Measurements from ENCODE around the gene CAP1.

DNA sequence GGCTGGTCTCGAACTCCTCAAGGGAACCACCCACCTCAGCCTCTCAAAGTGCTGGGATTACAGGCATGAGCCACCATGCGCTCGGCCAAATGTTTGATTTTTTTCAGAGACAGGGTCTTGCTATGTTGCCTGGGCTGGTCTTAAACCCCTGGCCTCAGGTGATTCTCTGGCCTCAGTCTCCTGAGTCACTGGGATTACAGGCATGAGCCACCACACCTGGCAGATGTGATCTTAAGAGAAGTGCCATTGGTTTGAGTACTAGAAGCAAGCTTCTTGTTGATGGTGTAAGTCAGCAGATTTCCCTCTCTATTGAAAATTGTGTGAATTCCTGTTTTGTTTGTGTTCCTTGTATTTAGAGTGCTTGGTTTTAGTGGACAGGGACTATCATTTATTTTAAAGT is 5.2 kb downstream of the CAP1 start:
- TF ChIP-seq CTCF (IDR thresholded peaks at IDR 0.05) (no peak), POLR2A (IDR thresholded peaks at IDR 0.05) (no peak)
